Measurements from ENCODE around the gene GPER1.

The GPER1 gene

GRCh38 chr7:1121886-1122831, 34.2 kb downstream of the GPER1 start:
- H3K9ac ChIP-seq (ENCODE audit: low read depth, low read length): no peak overlapping the region
- H3K4me1 ChIP-seq (ENCODE audit: insufficient read depth, low read length): peaks cover 5% of the 10 kb centered on the region
- no peaks in the 10 kb centered on the region for H3K9me3 ChIP-seq (ENCODE audit: insufficient read depth, low read depth, low read length)
- no peak overlapping the region for H3K4me3 ChIP-seq (ENCODE audit: low read length)
- no peaks in the 10 kb centered on the region for H3K27me3 ChIP-seq (ENCODE audit: insufficient read depth, low read length)
- H3K27ac ChIP-seq (ENCODE audit: low read length): no peak overlapping the region
- peaks cover 23% of the 10 kb centered on the region for H3K36me3 ChIP-seq (ENCODE audit: insufficient read depth, low read depth, low read length)

- Histone ChIP-seq H3K9me3 (ENCODE audit: insufficient read depth, low read depth, low read length) (no peaks in the 10 kb centered on the region), H3K4me1 (ENCODE audit: insufficient read depth, low read length) (peaks cover 5% of the 10 kb centered on the region), H3K9ac (ENCODE audit: low read depth, low read length) (no peak overlapping the region), H3K27ac (ENCODE audit: low read length) (no peak overlapping the region), H3K4me3 (ENCODE audit: low read length) (no peak overlapping the region), H3K36me3 (ENCODE audit: insufficient read depth, low read depth, low read length) (peaks cover 26% of the 10 kb centered on the region), H3K27me3 (ENCODE audit: insufficient read depth, low read length) (no peaks in the 10 kb centered on the region)
These were observed 35.1 kb downstream of the GPER1 start for GRCh38 chr7:1122832-1123501.

- Histone ChIP-seq H3K9me3 (ENCODE audit: insufficient read depth, low read depth, low read length) (no peaks in the 10 kb centered on the region), H3K27ac (ENCODE audit: low read length) (no peak overlapping the region), H3K27me3 (ENCODE audit: insufficient read depth, low read length) (no peaks in the 10 kb centered on the region), H3K4me3 (ENCODE audit: low read length) (no peak overlapping the region), H3K4me1 (ENCODE audit: insufficient read depth, low read length) (peaks cover 5% of the 10 kb centered on the region), H3K9ac (ENCODE audit: low read depth, low read length) (peak overlapping the region; percentile 40; the same call in 1 of the 2 replicates), H3K36me3 (ENCODE audit: insufficient read depth, low read depth, low read length) (peaks cover 26% of the 10 kb centered on the region)
These were observed 35.8 kb downstream of the GPER1 start for GRCh38 chr7:1123715-1124114.

GRCh38 chr7:1124164-1124563, 36.3 kb downstream of the GPER1 start:
- no peaks in the 10 kb centered on the region for H3K27me3 ChIP-seq (ENCODE audit: insufficient read depth, low read length)
- H3K9me3 ChIP-seq (ENCODE audit: insufficient read depth, low read depth, low read length): no peaks in the 10 kb centered on the region
- peak overlapping the region; percentile 40; the same call in 1 of the 2 replicates for H3K9ac ChIP-seq (ENCODE audit: low read depth, low read length)
- H3K4me1 ChIP-seq (ENCODE audit: insufficient read depth, low read length): peaks cover 5% of the 10 kb centered on the region
- no peak overlapping the region for H3K27ac ChIP-seq (ENCODE audit: low read length)
- peaks cover 26% of the 10 kb centered on the region for H3K36me3 ChIP-seq (ENCODE audit: insufficient read depth, low read depth, low read length)
- no peak overlapping the region for H3K4me3 ChIP-seq (ENCODE audit: low read length)

GRCh38 chr7:1124816-1125602, 37.1 kb downstream of the GPER1 start:
- no peak overlapping the region for H3K27ac ChIP-seq (ENCODE audit: low read length)
- no peak overlapping the region for H3K4me3 ChIP-seq (ENCODE audit: low read length)
- H3K4me1 ChIP-seq (ENCODE audit: insufficient read depth, low read length): peaks cover 5% of the 10 kb centered on the region
- H3K27me3 ChIP-seq (ENCODE audit: insufficient read depth, low read length): no peaks in the 10 kb centered on the region
- no peaks in the 10 kb centered on the region for H3K9me3 ChIP-seq (ENCODE audit: insufficient read depth, low read depth, low read length)
- H3K36me3 ChIP-seq (ENCODE audit: insufficient read depth, low read depth, low read length): peaks cover 26% of the 10 kb centered on the region
- no peak overlapping the region for H3K9ac ChIP-seq (ENCODE audit: low read depth, low read length)

- no peak overlapping the region for H3K27ac ChIP-seq (ENCODE audit: low read length)
- H3K36me3 ChIP-seq (ENCODE audit: insufficient read depth, low read depth, low read length): peaks cover 24% of the 10 kb centered on the region
- peaks cover 5% of the 10 kb centered on the region for H3K4me1 ChIP-seq (ENCODE audit: insufficient read depth, low read length)
- H3K9me3 ChIP-seq (ENCODE audit: insufficient read depth, low read depth, low read length): no peaks in the 10 kb centered on the region
- H3K4me3 ChIP-seq (ENCODE audit: low read length): no peak overlapping the region
- H3K9ac ChIP-seq (ENCODE audit: low read depth, low read length): no peak overlapping the region
- no peaks in the 10 kb centered on the region for H3K27me3 ChIP-seq (ENCODE audit: insufficient read depth, low read length)
These were observed 37.7 kb downstream of the GPER1 start for GRCh38 chr7:1125603-1125969.

GRCh38 chr7:1127001-1127400, 39.1 kb downstream of the GPER1 start:
- Histone ChIP-seq H3K4me1 (ENCODE audit: insufficient read depth, low read length) (peaks cover 5% of the 10 kb centered on the region), H3K27ac (ENCODE audit: low read length) (no peak overlapping the region), H3K27me3 (ENCODE audit: insufficient read depth, low read length) (no peaks in the 10 kb centered on the region), H3K9ac (ENCODE audit: low read depth, low read length) (no peak overlapping the region), H3K36me3 (ENCODE audit: insufficient read depth, low read depth, low read length) (peaks cover 23% of the 10 kb centered on the region), H3K4me3 (ENCODE audit: low read length) (no peak overlapping the region), H3K9me3 (ENCODE audit: insufficient read depth, low read depth, low read length) (no peaks in the 10 kb centered on the region)

- Histone ChIP-seq H3K4me3 (ENCODE audit: low read length) (no peak overlapping the region), H3K9ac (ENCODE audit: low read depth, low read length) (no peak overlapping the region), H3K27ac (ENCODE audit: low read length) (no peak overlapping the region), H3K4me1 (ENCODE audit: insufficient read depth, low read length) (no peaks in the 10 kb centered on the region), H3K9me3 (ENCODE audit: insufficient read depth, low read depth, low read length) (no peaks in the 10 kb centered on the region), H3K27me3 (ENCODE audit: insufficient read depth, low read length) (no peaks in the 10 kb centered on the region), H3K36me3 (ENCODE audit: insufficient read depth, low read depth, low read length) (peaks cover 28% of the 10 kb centered on the region)
These were observed 41.5 kb downstream of the GPER1 start for GRCh38 chr7:1129431-1129830.

GRCh38 chr7:1130021-1130990, 42.4 kb downstream of the GPER1 start:
- no peaks in the 10 kb centered on the region for H3K27me3 ChIP-seq (ENCODE audit: insufficient read depth, low read length)
- no peak overlapping the region for H3K27ac ChIP-seq (ENCODE audit: low read length)
- no peak overlapping the region for H3K9ac ChIP-seq (ENCODE audit: low read depth, low read length)
- no peak overlapping the region for H3K4me3 ChIP-seq (ENCODE audit: low read length)
- no peaks in the 10 kb centered on the region for H3K4me1 ChIP-seq (ENCODE audit: insufficient read depth, low read length)
- no peaks in the 10 kb centered on the region for H3K9me3 ChIP-seq (ENCODE audit: insufficient read depth, low read depth, low read length)
- peaks cover 25% of the 10 kb centered on the region for H3K36me3 ChIP-seq (ENCODE audit: insufficient read depth, low read depth, low read length)

GRCh38 chr7:1131471-1132265, 43.8 kb downstream of the GPER1 start:
- Histone ChIP-seq H3K9ac (ENCODE audit: low read depth, low read length) (no peak overlapping the region), H3K27ac (ENCODE audit: low read length) (no peak overlapping the region), H3K4me3 (ENCODE audit: low read length) (no peak overlapping the region), H3K36me3 (ENCODE audit: insufficient read depth, low read depth, low read length) (peaks cover 13% of the 10 kb centered on the region), H3K4me1 (ENCODE audit: insufficient read depth, low read length) (peaks cover under 1% of the 10 kb centered on the region; the same call in 1 of the 2 replicates), H3K27me3 (ENCODE audit: insufficient read depth, low read length) (no peaks in the 10 kb centered on the region), H3K9me3 (ENCODE audit: insufficient read depth, low read depth, low read length) (no peaks in the 10 kb centered on the region)

All from iPS-20b (cell line).